SK-N-SH (cell line): ENCODE results near the gene SETD5. TPM values are rescaled to one million over a fixed set of nuclear protein-coding genes. Genes with fewer than 3 reads are reported as not detected.

ENCODE experiments used
- CTCF ChIA-PET: fragments of 300-600, 350-600 bp; formaldehyde crosslinking; extraction: SDS; loops from one replicate; lab custom pipeline; 2021; lab: Yijun Ruan, JAX
- POLR2A ChIA-PET: fragments of 350-600 bp; sonication (Branson Sonifier 250); formaldehyde crosslinking; extraction: SDS; loops from one replicate; lab custom pipeline; 2020; ENCODE audit warnings: antibody characterized with exemption, inconsistent platforms; lab: Yijun Ruan, JAX
- DNase-seq: peaks from one replicate; pipeline ENCODE4 v3.0.0; 2012
- H2AFZ ChIP-seq: fragments of 200-600 bp; sonication (generic); 2 replicates; pipeline ENCODE4 v1.8.1; 2016; ENCODE audit warnings: antibody characterized with exemption, mild to moderate bottlenecking, low read depth
- H3F3A ChIP-seq: fragments of 200-600 bp; sonication (generic); replicated peaks from 2 replicates; pipeline ENCODE3; 2016; ENCODE audit warnings: antibody characterized with exemption, mild to moderate bottlenecking; ENCODE audit not compliant: insufficient read depth
- H3K27ac ChIP-seq, 2 experiments: fragments of 200-500 bp in 1 of 2; fragments of 200-600 bp in 1 of 2; sonication (Bioruptor generic) in 1 of 2; sonication (generic), shearing (Covaris generic) in 1 of 2; 2 replicates each; pipeline versions ENCODE4 v1.5.1 to v1.6.1; 2014 to 2016; ENCODE audit warnings: low read depth in 2 of 2, inconsistent platforms in 1 of 2, low read length in 1 of 2, mild to moderate bottlenecking in 1 of 2, mixed read lengths in 1 of 2
- H3K27me3 ChIP-seq: fragments of 200-600 bp; sonication (generic), shearing (Covaris generic); 2 replicates; pipeline ENCODE4 v1.6.1; 2016; ENCODE audit warnings: mixed run types; ENCODE audit not compliant: insufficient read depth
- H3K36me3 ChIP-seq, 2 experiments: fragments of 200-500 bp in 1 of 2; fragments of 200-600 bp in 1 of 2; sonication (Bioruptor generic) in 1 of 2; sonication (generic) in 1 of 2; replicated peaks in 1 of 2; 2 replicates each; pipeline versions ENCODE3 to v1.5.1; 2014 to 2016; ENCODE audit warnings: low read length in 1 of 2, mild to moderate bottlenecking in 1 of 2; ENCODE audit not compliant: insufficient read depth in 2 of 2, control insufficient read depth in 1 of 2
- H3K4me1 ChIP-seq, 2 experiments: fragments of 200-500 bp in 1 of 2; fragments of 200-600 bp in 1 of 2; sonication (Bioruptor generic) in 1 of 2; sonication (generic), shearing (Covaris generic) in 1 of 2; 2 replicates each; pipeline versions ENCODE4 v1.5.1 to v1.6.1; 2014 to 2016; ENCODE audit warnings: low read depth in 1 of 2, low read length in 1 of 2, mixed run types in 1 of 2; ENCODE audit not compliant: insufficient read depth in 2 of 2, control insufficient read depth in 1 of 2
- H3K4me2 ChIP-seq: fragments of 200-600 bp; sonication (generic), shearing (Covaris generic); 2 replicates; pipeline ENCODE4 v1.6.1; 2017; ENCODE audit warnings: mixed run types
- H3K4me3 ChIP-seq, 2 experiments: fragments of 200-500 bp in 1 of 2; fragments of 200-600 bp in 1 of 2; sonication (Bioruptor generic) in 1 of 2; sonication (generic), shearing (Covaris generic) in 1 of 2; 2 replicates each; pipeline versions ENCODE4 v1.5.1 to v1.8.1; 2014 to 2016; ENCODE audit warnings: low read depth in 2 of 2, inconsistent platforms in 1 of 2, low read length in 1 of 2, mild to moderate bottlenecking in 1 of 2, mixed read lengths in 1 of 2, moderate library complexity in 1 of 2
- H3K79me2 ChIP-seq: fragments of 200-600 bp; sonication (generic); 2 replicates; pipeline ENCODE4 v1.8.1; 2017; ENCODE audit warnings: mild to moderate bottlenecking; ENCODE audit not compliant: insufficient read depth
- H3K9ac ChIP-seq: fragments of 200-600 bp; sonication (generic); 2 replicates; pipeline ENCODE4 v1.6.1; 2017; ENCODE audit warnings: mixed run types
- H3K9me2 ChIP-seq: fragments of 200-600 bp; sonication (generic); 2 replicates; pipeline ENCODE4 v1.6.1; 2017; ENCODE audit warnings: mixed run types
- H3K9me3 ChIP-seq: fragments of 200-600 bp; sonication (generic); 2 replicates; pipeline ENCODE4 v1.6.1; 2017; ENCODE audit warnings: mixed run types, mild to moderate bottlenecking, moderate library complexity
- H4K20me1 ChIP-seq: fragments of 200-600 bp; sonication (generic); 2 replicates; pipeline ENCODE4 v1.6.1; 2017; ENCODE audit warnings: mild to moderate bottlenecking, mixed run types; ENCODE audit not compliant: insufficient read depth
- ELF1 ChIP-seq: IDR thresholded peaks from 2 replicates; pipeline ENCODE4 v1.4.0; 2012
- EP300 ChIP-seq, 2 experiments: IDR thresholded peaks; 2 replicates each; pipeline versions ENCODE4 v1.4.0 to v1.6.1; 2012; ENCODE audit warnings: borderline replicate concordance in 1 of 2, low read depth in 1 of 2, low read length in 1 of 2
- EZH2phosphoT487 ChIP-seq: fragments of 200-600 bp; sonication (generic); IDR thresholded peaks from 2 replicates; pipeline ENCODE4 v1.6.1; 2017; ENCODE audit warnings: low read depth, mixed run types, mild to moderate bottlenecking, antibody characterized with exemption, moderate library complexity, borderline replicate concordance
- FOXJ3 ChIP-seq: sonication (generic); formaldehyde crosslinking; IDR thresholded peaks from 2 replicates; pipeline ENCODE4 v1.5.1; 2020; ENCODE audit warnings: mild to moderate bottlenecking, missing genetic modification reagents
- GABPA ChIP-seq: IDR thresholded peaks from 2 replicates; pipeline ENCODE4 v1.4.0; 2012; ENCODE audit warnings: low read depth, mild to moderate bottlenecking
- GATA2 ChIP-seq: sonication (generic); formaldehyde crosslinking; IDR thresholded peaks from 2 replicates; pipeline ENCODE4 v1.5.0; 2020; ENCODE audit warnings: mild to moderate bottlenecking, missing genetic modification reagents
- RFX5 ChIP-seq: IDR thresholded peaks from 2 replicates; pipeline ENCODE4 v1.6.1; 2012; ENCODE audit warnings: mild to moderate bottlenecking, improper control_type of control experiment, low read length
- RXRA ChIP-seq: IDR thresholded peaks from 2 replicates; pipeline ENCODE4 v1.4.0; 2012; ENCODE audit warnings: low read depth, mild to moderate bottlenecking, borderline replicate concordance
- SIN3A ChIP-seq: IDR thresholded peaks from 2 replicates; pipeline ENCODE4 v1.6.1; 2012; ENCODE audit warnings: low read depth, mild to moderate bottlenecking, low read length, moderate library complexity, borderline replicate concordance
- TAF1 ChIP-seq: IDR thresholded peaks from 2 replicates; pipeline ENCODE4 v1.6.1; 2012; ENCODE audit warnings: low read depth, mild to moderate bottlenecking, low read length, moderate library complexity, borderline replicate concordance
- YY1 ChIP-seq: IDR thresholded peaks from 2 replicates; pipeline ENCODE4 v1.4.0; 2012; ENCODE audit warnings: low read depth, mild to moderate bottlenecking
- WGBS: methylation state at CpG from one replicate; pipeline ENCODE4 v1.1.6; 2017; ENCODE audit warnings: low lambda C conversion rate; 5-methylcytosine and 5-hydroxymethylcytosine counted together
- polyA plus RNA-seq, 3 experiments: library from polyadenylated mRNA; depleted of rRNA; stranded (reverse); fragments of >200 nt; gene quantifications; 2 replicates each; pipeline ENCODE4 v1.2.3, GENCODE V29; 2012
- TF ChIP-seq, protein P1 (sequence below): fragments of 200-600 bp; sonication (generic); IDR thresholded peaks from 2 replicates; pipeline ENCODE4 v1.6.1; 2017; ENCODE audit warnings: antibody characterized with exemption, mild to moderate bottlenecking, moderate library complexity
- TF ChIP-seq, protein P2 (sequence below): fragments of 150-350 bp; IDR thresholded peaks from 2 replicates; pipeline ENCODE4 v1.6.1; 2016; ENCODE audit warnings: mild to moderate bottlenecking, low read depth, low read length
- TF ChIP-seq, protein P3 (sequence below): IDR thresholded peaks from 2 replicates; pipeline ENCODE4 v1.4.0; 2012; ENCODE audit warnings: low read depth, borderline replicate concordance
- TF ChIP-seq, protein P4 (sequence below): IDR thresholded peaks from 2 replicates; pipeline ENCODE4 v1.4.0; 2012; ENCODE audit warnings: low read depth, borderline replicate concordance
- TF ChIP-seq, protein P5 (sequence below): IDR thresholded peaks from 2 replicates; pipeline ENCODE4 v1.6.1; 2012; ENCODE audit warnings: mild to moderate bottlenecking, low read depth, low read length, moderate library complexity
- TF ChIP-seq, protein P6 (sequence below): IDR thresholded peaks from 2 replicates; pipeline ENCODE4 v1.4.0; 2012; ENCODE audit warnings: low read depth
- TF ChIP-seq, protein P7 (sequence below): fragments of 150-350 bp; IDR thresholded peaks from 2 replicates; pipeline ENCODE4 v1.6.1; 2017; ENCODE audit warnings: antibody characterized with exemption, low read length, low read depth, borderline replicate concordance

Gene SETD5
- polyA plus RNA-seq, 1 of the 3 experiments (the other 2 are of a cell fraction), result 32.3 TPM

DNA sequence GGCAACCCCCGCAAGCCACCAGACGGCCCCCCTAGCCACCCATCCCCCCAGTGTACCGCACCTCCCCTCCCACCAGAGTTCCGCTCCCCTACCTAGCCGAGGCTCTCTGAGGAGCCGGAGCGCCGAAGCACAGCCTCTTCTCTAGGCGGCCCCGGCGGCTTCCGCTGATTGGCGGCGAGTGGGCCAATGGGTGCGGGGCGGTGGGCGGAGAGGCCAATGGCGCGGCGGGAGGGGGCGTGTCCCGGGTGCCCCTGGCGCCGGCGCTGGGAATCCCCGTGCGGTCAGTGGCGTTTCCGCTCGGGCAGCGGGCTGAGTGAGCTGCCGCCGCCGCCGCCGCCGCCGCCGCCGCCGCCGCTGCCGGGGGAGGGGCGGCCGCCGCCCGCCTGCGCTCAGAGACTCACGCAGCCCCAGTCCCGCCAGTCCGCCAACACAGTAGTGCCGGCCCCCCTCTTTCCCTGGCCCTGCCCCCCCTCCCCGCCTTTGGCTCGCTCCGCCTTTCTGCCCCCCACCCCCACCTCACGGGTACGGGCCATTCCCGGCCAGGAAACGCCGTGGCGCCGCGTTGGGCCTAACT is at the start of gene SETD5 (continued):
- TF ChIP-seq, protein P1, sequence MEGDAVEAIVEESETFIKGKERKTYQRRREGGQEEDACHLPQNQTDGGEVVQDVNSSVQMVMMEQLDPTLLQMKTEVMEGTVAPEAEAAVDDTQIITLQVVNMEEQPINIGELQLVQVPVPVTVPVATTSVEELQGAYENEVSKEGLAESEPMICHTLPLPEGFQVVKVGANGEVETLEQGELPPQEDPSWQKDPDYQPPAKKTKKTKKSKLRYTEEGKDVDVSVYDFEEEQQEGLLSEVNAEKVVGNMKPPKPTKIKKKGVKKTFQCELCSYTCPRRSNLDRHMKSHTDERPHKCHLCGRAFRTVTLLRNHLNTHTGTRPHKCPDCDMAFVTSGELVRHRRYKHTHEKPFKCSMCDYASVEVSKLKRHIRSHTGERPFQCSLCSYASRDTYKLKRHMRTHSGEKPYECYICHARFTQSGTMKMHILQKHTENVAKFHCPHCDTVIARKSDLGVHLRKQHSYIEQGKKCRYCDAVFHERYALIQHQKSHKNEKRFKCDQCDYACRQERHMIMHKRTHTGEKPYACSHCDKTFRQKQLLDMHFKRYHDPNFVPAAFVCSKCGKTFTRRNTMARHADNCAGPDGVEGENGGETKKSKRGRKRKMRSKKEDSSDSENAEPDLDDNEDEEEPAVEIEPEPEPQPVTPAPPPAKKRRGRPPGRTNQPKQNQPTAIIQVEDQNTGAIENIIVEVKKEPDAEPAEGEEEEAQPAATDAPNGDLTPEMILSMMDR, result no peak
- TF ChIP-seq EZH2phosphoT487 (no peak), EP300 (IDR thresholded peaks at IDR 0.05; ENCODE audit: borderline replicate concordance in 1 of 2, low read depth in 1 of 2, low read length in 1 of 2) (0 out of 4 replicates have a peak, but pooled peaks of 1 of the 2 experiments have one; percentile 2), YY1 (peak; percentile 5; the same call in 1 of the 2 replicates), RFX5 (no peak), GATA2 (CRISPR knock-in tag) (no peak), FOXJ3 (CRISPR knock-in tag) (no peak), TAF1 (peak; percentile 92), GABPA (no peak; the same call in 1 of the 2 replicates)
- TF ChIP-seq, protein P2, sequence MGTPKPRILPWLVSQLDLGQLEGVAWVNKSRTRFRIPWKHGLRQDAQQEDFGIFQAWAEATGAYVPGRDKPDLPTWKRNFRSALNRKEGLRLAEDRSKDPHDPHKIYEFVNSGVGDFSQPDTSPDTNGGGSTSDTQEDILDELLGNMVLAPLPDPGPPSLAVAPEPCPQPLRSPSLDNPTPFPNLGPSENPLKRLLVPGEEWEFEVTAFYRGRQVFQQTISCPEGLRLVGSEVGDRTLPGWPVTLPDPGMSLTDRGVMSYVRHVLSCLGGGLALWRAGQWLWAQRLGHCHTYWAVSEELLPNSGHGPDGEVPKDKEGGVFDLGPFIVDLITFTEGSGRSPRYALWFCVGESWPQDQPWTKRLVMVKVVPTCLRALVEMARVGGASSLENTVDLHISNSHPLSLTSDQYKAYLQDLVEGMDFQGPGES, result peak; percentile 30; the same call in 1 of the 2 replicates
- TF ChIP-seq, protein P3, sequence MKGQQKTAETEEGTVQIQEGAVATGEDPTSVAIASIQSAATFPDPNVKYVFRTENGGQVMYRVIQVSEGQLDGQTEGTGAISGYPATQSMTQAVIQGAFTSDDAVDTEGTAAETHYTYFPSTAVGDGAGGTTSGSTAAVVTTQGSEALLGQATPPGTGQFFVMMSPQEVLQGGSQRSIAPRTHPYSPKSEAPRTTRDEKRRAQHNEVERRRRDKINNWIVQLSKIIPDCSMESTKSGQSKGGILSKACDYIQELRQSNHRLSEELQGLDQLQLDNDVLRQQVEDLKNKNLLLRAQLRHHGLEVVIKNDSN, result no peak
- TF ChIP-seq, protein P4, sequence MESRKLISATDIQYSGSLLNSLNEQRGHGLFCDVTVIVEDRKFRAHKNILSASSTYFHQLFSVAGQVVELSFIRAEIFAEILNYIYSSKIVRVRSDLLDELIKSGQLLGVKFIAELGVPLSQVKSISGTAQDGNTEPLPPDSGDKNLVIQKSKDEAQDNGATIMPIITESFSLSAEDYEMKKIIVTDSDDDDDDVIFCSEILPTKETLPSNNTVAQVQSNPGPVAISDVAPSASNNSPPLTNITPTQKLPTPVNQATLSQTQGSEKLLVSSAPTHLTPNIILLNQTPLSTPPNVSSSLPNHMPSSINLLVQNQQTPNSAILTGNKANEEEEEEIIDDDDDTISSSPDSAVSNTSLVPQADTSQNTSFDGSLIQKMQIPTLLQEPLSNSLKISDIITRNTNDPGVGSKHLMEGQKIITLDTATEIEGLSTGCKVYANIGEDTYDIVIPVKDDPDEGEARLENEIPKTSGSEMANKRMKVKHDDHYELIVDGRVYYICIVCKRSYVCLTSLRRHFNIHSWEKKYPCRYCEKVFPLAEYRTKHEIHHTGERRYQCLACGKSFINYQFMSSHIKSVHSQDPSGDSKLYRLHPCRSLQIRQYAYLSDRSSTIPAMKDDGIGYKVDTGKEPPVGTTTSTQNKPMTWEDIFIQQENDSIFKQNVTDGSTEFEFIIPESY, result no peak

DNA sequence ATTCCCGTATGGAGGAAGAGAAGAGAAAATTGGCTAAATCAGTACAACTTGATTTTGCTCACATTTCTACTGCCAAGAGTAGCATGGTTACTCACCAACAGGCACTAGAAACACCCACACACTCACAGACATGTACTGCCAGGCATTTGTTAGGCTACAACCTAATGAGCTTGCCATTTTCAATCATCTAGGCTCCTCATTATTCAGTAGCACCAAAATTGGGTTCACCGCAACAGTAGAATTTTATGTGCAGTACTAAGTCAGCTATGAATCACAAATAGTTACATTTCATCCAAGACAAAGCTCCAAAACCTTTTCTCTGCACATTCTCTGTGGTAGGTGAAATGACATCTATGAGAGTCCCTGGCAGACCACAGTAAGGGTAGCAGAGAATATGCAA is 49.5 kb upstream of the SETD5 start:
- peaks cover 2% of the 10 kb centered on the region for H3F3A ChIP-seq
- ChIA-PET CTCF (interaction anchor here (1.9 kb wide), 1 partner anchor 9 kb away, joined by 4 read pairs; no protein-coding TSS in a partner anchor), POLR2A (no interaction called here)
- H4K20me1 ChIP-seq, result no peaks in the 10 kb centered on the region
- peaks cover 0 to 3% of the 10 kb centered on the region in 2 experiments for H3K36me3 ChIP-seq
- no peak overlapping the region for H3K4me3 ChIP-seq
- no peak overlapping the region for H2AFZ ChIP-seq
- peaks cover 0 to 1% of the 10 kb centered on the region in 2 experiments; a peak in 1 of 4 replicates for H3K4me1 ChIP-seq
- H3K27ac ChIP-seq, result peak overlapping the region in 1 of 2 experiments; percentile 45; a peak in 2 of 4 replicates
- H3K27me3 ChIP-seq, result no peaks in the 10 kb centered on the region
- 44% methylated on average over 2 of the region's 2 CpGs for WGBS
- no peaks in the 10 kb centered on the region for H3K79me2 ChIP-seq
- no peaks in the 10 kb centered on the region for H3K9me3 ChIP-seq
- no peak for DNase-seq
- no peaks in the 10 kb centered on the region for H3K9me2 ChIP-seq
- no peak overlapping the region for H3K9ac ChIP-seq
- no peak overlapping the region; the same call in 1 of the 2 replicates for H3K4me2 ChIP-seq
- TF ChIP-seq ELF1 (no peak), YY1 (no peak), RFX5 (no peak), GABPA (no peak), RXRA (no peak), SIN3A (no peak)
- TF ChIP-seq, protein P5, sequence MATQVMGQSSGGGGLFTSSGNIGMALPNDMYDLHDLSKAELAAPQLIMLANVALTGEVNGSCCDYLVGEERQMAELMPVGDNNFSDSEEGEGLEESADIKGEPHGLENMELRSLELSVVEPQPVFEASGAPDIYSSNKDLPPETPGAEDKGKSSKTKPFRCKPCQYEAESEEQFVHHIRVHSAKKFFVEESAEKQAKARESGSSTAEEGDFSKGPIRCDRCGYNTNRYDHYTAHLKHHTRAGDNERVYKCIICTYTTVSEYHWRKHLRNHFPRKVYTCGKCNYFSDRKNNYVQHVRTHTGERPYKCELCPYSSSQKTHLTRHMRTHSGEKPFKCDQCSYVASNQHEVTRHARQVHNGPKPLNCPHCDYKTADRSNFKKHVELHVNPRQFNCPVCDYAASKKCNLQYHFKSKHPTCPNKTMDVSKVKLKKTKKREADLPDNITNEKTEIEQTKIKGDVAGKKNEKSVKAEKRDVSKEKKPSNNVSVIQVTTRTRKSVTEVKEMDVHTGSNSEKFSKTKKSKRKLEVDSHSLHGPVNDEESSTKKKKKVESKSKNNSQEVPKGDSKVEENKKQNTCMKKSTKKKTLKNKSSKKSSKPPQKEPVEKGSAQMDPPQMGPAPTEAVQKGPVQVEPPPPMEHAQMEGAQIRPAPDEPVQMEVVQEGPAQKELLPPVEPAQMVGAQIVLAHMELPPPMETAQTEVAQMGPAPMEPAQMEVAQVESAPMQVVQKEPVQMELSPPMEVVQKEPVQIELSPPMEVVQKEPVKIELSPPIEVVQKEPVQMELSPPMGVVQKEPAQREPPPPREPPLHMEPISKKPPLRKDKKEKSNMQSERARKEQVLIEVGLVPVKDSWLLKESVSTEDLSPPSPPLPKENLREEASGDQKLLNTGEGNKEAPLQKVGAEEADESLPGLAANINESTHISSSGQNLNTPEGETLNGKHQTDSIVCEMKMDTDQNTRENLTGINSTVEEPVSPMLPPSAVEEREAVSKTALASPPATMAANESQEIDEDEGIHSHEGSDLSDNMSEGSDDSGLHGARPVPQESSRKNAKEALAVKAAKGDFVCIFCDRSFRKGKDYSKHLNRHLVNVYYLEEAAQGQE, result no peak
- TF ChIP-seq, protein P6, sequence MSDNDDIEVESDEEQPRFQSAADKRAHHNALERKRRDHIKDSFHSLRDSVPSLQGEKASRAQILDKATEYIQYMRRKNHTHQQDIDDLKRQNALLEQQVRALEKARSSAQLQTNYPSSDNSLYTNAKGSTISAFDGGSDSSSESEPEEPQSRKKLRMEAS, result no peak
- TF ChIP-seq, protein P7, sequence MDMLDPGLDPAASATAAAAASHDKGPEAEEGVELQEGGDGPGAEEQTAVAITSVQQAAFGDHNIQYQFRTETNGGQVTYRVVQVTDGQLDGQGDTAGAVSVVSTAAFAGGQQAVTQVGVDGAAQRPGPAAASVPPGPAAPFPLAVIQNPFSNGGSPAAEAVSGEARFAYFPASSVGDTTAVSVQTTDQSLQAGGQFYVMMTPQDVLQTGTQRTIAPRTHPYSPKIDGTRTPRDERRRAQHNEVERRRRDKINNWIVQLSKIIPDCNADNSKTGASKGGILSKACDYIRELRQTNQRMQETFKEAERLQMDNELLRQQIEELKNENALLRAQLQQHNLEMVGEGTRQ, result no peak
